ENCODE measurements around the gene FST. TPM values are rescaled to one million over a fixed set of nuclear protein-coding genes. Genes with fewer than 3 reads are reported as not detected.
A peak's percentile ranks its signal among the peaks of the same experiment; 100 is the strongest.

FST gene
- total and polyA plus RNA-seq, 2 donors from 2014 or later = 0.45 to 2.7 TPM

- Histone ChIP-seq H3K9ac (ENCODE audit: low read length in 3 of 3) (no peak overlapping the region), H3K9me3 (ENCODE audit: control insufficient read depth in 2 of 3, insufficient read depth in 1 of 3, low read length in 3 of 3) (no peaks in the 10 kb centered on the region), H3K36me3 (ENCODE audit: control insufficient read depth in 2 of 3, insufficient read depth in 3 of 3, low read length in 3 of 3) (no peaks in the 10 kb centered on the region), H3K27me3 (ENCODE audit: control insufficient read depth, insufficient read depth, low read length) (no peaks in the 10 kb centered on the region), H3K4me1 (ENCODE audit: control insufficient read depth in 2 of 3, insufficient read depth in 2 of 3, low read depth in 1 of 3, low read length in 3 of 3) (no peaks in the 10 kb centered on the region), H3K4me3 (ENCODE audit: low read length in 3 of 3) (no peak overlapping the region), H3K27ac (ENCODE audit: low read depth in 2 of 2, low read length in 2 of 2) (no peak overlapping the region)
- intact Hi-C loops (cut with DNase I) = no loop called here
- DNase-seq (no peak), FAIRE-seq (no peak)
- TF ChIP-seq, protein P1, sequence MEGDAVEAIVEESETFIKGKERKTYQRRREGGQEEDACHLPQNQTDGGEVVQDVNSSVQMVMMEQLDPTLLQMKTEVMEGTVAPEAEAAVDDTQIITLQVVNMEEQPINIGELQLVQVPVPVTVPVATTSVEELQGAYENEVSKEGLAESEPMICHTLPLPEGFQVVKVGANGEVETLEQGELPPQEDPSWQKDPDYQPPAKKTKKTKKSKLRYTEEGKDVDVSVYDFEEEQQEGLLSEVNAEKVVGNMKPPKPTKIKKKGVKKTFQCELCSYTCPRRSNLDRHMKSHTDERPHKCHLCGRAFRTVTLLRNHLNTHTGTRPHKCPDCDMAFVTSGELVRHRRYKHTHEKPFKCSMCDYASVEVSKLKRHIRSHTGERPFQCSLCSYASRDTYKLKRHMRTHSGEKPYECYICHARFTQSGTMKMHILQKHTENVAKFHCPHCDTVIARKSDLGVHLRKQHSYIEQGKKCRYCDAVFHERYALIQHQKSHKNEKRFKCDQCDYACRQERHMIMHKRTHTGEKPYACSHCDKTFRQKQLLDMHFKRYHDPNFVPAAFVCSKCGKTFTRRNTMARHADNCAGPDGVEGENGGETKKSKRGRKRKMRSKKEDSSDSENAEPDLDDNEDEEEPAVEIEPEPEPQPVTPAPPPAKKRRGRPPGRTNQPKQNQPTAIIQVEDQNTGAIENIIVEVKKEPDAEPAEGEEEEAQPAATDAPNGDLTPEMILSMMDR (IDR thresholded peaks at IDR 0.05; ENCODE audit: borderline replicate concordance, extremely low read depth, insufficient read depth) = no peak
Measured at GRCh38 chr5:53434541-53434940, 45.9 kb upstream of the FST start.

DNA sequence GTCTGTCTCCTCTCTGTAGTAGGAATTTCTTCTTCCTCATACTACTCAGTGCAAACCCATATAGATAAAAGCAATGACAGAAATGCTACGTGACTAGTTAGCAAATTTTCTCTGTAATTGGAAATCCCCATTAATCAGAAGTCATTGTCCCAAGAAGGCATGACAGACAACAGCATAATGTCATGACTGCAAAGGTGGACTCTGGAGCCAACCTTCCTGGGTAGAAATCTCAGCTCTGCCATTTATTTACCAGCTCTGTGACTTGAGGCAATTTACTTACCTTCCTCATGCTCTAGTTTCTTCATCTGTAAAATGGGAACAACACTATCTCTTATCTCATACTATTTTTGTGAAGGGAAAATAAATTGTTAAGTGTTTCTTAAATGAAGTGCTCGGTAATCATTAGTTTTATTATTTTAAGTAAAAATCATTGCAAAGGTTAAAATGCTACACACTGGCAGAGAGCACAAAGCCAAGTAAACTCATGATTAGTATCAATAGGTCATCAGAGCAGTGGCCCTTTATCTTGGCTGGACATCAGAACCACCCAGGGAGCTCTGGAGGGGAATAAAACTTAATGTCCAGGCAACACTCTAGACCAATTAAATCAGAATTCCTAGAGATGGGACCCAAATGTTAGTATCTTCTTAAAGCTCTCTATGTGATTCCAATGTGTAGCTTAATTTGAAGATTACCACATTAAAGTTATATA, 43.8 kb upstream of the FST start:
- H3K4me1 ChIP-seq (ENCODE audit: control insufficient read depth in 2 of 3, insufficient read depth in 2 of 3, low read depth in 1 of 3, low read length in 3 of 3) = no peaks in the 10 kb centered on the region
- no peaks in the 10 kb centered on the region for H3K27me3 ChIP-seq (ENCODE audit: control insufficient read depth, insufficient read depth, low read length)
- no peaks in the 10 kb centered on the region for H3K36me3 ChIP-seq (ENCODE audit: control insufficient read depth in 2 of 3, insufficient read depth in 3 of 3, low read length in 3 of 3)
- H3K4me3 ChIP-seq (ENCODE audit: low read length in 3 of 3) = no peak overlapping the region
- H3K27ac ChIP-seq (ENCODE audit: low read depth in 2 of 2, low read length in 2 of 2) = no peak overlapping the region
- no peak overlapping the region for H3K9ac ChIP-seq (ENCODE audit: low read length in 3 of 3)
- FAIRE-seq = no peak
- intact Hi-C loops (cut with DNase I) = no loop called here
- no peaks in the 10 kb centered on the region for H3K9me3 ChIP-seq (ENCODE audit: control insufficient read depth in 2 of 3, insufficient read depth in 1 of 3, low read length in 3 of 3)
- TF ChIP-seq, protein P1 (IDR thresholded peaks at IDR 0.05; ENCODE audit: borderline replicate concordance, extremely low read depth, insufficient read depth) = no peak
- DNase-seq = no peak

DNA sequence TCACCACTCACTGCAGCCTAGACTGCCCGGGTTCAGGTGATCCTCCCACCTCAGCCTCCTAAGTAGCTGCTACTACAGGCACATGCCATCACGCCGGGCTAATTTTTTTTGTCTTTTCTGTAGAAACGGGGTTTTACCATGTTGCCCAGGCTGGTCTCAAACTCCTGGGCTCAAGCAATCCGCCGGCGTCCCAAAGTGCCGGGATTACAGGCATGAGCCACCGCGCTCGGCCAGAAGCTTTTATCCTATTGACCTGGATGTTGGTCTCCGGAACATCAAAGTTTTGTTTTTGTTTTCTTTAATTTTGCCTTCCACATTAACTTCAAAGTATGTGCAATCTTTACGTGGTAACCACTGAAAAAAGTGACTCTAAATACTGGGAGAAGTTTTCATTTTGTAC, 42.4 kb upstream of the FST start:
- Histone ChIP-seq H3K4me1 (ENCODE audit: control insufficient read depth in 2 of 3, insufficient read depth in 2 of 3, low read depth in 1 of 3, low read length in 3 of 3) (no peaks in the 10 kb centered on the region), H3K9ac (ENCODE audit: low read length in 3 of 3) (no peak overlapping the region), H3K27me3 (ENCODE audit: control insufficient read depth, insufficient read depth, low read length) (no peaks in the 10 kb centered on the region), H3K4me3 (ENCODE audit: low read length in 3 of 3) (no peak overlapping the region), H3K36me3 (ENCODE audit: control insufficient read depth in 2 of 3, insufficient read depth in 3 of 3, low read length in 3 of 3) (no peaks in the 10 kb centered on the region), H3K27ac (ENCODE audit: low read depth in 2 of 2, low read length in 2 of 2) (no peak overlapping the region), H3K9me3 (ENCODE audit: control insufficient read depth in 2 of 3, insufficient read depth in 1 of 3, low read length in 3 of 3) (no peaks in the 10 kb centered on the region)
- TF ChIP-seq, protein P1 (IDR thresholded peaks at IDR 0.05; ENCODE audit: borderline replicate concordance, extremely low read depth, insufficient read depth) = no peak
- FAIRE-seq = no peak
- DNase-seq = peak in 1 of 5 donors; percentile 62
- intact Hi-C loops (cut with DNase I) = no loop called here

All from kidney (tissue), 14 donors.